A673 (cell line): ENCODE data around the gene IL1RN. TPM values are rescaled to one million over a fixed set of nuclear protein-coding genes. Genes with fewer than 3 reads are reported as not detected.

Experiments used
- BruUV-seq: library from RNA; stranded (reverse); fragments of 400-500 nt; replicated peaks from 2 replicates; lab custom pipeline; 2021; lab: Mats Ljungman, UMichigan
- CTCF ChIA-PET: fragments of 300-600 bp; sonication (Branson Sonifier 250); formaldehyde crosslinking; loops from one replicate; lab custom pipeline; 2022; ENCODE audit warnings: antibody characterized with exemption; lab: Charles Lee
- POLR2A ChIA-PET: fragments of 300-600 bp; sonication (Branson Sonifier 250); formaldehyde crosslinking; loops from one replicate; lab custom pipeline; 2022; ENCODE audit warnings: antibody characterized with exemption; ENCODE audit not compliant: low non-redundant PET; lab: Charles Lee
- DNase-seq: peaks from one replicate; pipeline ENCODE4 v3.0.0-alpha.2; 2015; ENCODE audit warnings: low spot score
- H3K27ac ChIP-seq: fragments of 200-600 bp; sonication (generic); 2 replicates; pipeline ENCODE4 v1.5.1; 2016; ENCODE audit warnings: mixed run types, low read depth, mild to moderate bottlenecking, mixed read lengths, antibody characterized with exemption, low read length; ENCODE audit not compliant: poor library complexity, severe bottlenecking
- H3K27me3 ChIP-seq: fragments of 200-600 bp; sonication (generic); replicated peaks from 2 replicates; pipeline ENCODE4 v1.6.1; 2017; ENCODE audit warnings: mixed run types, low read depth, mild to moderate bottlenecking, mixed read lengths, antibody characterized with exemption, low read length; ENCODE audit not compliant: insufficient read depth, poor library complexity
- H3K36me3 ChIP-seq: fragments of 200-600 bp; sonication (generic); 2 replicates; pipeline ENCODE4 v1.6.1; 2016; ENCODE audit warnings: mixed run types, mild to moderate bottlenecking, mixed read lengths, antibody characterized with exemption, low read length; ENCODE audit not compliant: insufficient read depth, poor library complexity, severe bottlenecking
- H3K4me1 ChIP-seq: fragments of 200-600 bp; sonication (generic); 2 replicates; pipeline ENCODE4 v1.6.1; 2017; ENCODE audit warnings: mixed run types, mild to moderate bottlenecking, mixed read lengths, antibody characterized with exemption, low read length; ENCODE audit not compliant: insufficient read depth, poor library complexity, severe bottlenecking
- H3K4me3 ChIP-seq: fragments of 200-600 bp; sonication (generic); 2 replicates; pipeline ENCODE4 v1.5.1; 2016; ENCODE audit warnings: low read depth, mixed run types, mild to moderate bottlenecking, mixed read lengths, low read length; ENCODE audit not compliant: poor library complexity, severe bottlenecking
- H3K9me3 ChIP-seq: fragments of 200-600 bp; sonication (generic); 2 replicates; pipeline ENCODE4 v1.6.1; 2016; ENCODE audit warnings: mixed run types, low read depth, mild to moderate bottlenecking, mixed read lengths, antibody characterized with exemption, low read length; ENCODE audit not compliant: poor library complexity, severe bottlenecking
- EZH2 ChIP-seq: fragments of 200-600 bp; sonication (generic); IDR thresholded peaks from 2 replicates; pipeline ENCODE4 v1.6.1; 2017; ENCODE audit warnings: borderline replicate concordance, low read depth, mild to moderate bottlenecking, mixed read lengths, antibody characterized with exemption, low read length; ENCODE audit not compliant: poor library complexity, severe bottlenecking
- intact Hi-C: fragments of 100-400 bp; cut with micrococcal nuclease; formaldehyde crosslinking; loops from one replicate; pipeline ENCODE4 v1.10.0; 2022; ENCODE audit not compliant: unreplicated experiment
- total RNA-seq: library from RNA; stranded (reverse); gene quantifications from 2 replicates; pipeline ENCODE4 v1.2.3, GENCODE V29; 2021
- TF ChIP-seq, protein P1 (sequence below): fragments of 300-800, 200-600 bp; sonication (generic); conservative IDR thresholded peaks from 2 replicates; pipeline ENCODE4 v1.5.1; 2017; ENCODE audit warnings: low read depth, mild to moderate bottlenecking, antibody characterized with exemption, low read length, moderate library complexity, mixed read lengths

IL1RN gene
- total RNA-seq, 1 experiment from 2014 or later = not detected

DNA sequence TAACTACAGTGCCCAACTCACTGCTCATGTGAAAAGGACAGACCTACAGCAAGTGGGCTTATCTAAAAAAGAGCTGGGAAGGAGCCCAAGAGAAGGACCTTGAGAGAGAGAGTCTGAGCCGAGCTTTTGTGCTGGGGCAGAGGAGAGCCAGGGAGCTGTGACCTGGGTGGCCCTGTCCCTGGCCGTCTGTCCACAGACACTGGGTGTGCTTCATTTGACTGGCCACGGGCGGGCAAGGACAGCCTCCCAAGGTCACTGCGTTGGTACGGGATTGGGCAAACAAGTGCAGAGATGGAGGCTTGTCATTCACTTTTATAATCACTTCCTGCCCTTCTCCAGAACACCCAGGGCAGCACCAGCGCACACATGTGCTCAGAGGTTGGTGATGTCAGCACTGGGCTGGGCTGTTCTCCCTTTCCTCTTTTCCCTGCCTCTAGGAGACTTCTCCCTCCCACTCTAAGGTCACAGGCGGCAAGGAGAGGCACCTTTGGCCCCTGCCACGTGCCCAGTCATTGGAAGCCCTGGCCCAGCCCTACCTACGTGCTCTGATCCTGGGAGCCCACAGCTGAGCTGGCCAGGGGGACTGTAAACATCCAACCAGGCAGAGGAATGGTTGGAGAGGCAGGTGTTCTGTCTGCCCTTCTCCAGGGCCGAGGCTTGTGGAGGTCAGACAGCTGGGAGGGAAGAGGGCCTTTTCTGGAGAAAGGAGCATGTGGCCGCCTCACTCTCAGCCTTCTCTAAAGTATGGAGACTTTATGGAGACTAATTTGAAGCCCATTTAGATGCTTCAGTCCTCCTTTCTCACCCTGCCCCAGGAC lies 39.9 kb downstream of the IL1RN start:
- intact Hi-C loops = no loop called here
- ChIA-PET CTCF (no interaction called here), POLR2A (no interaction called here)
- H3K9me3 ChIP-seq = no peaks in the 10 kb centered on the region
- no TSS peak for BruUV-seq
- no peak overlapping the region for H3K4me3 ChIP-seq
- no peaks in the 10 kb centered on the region for H3K36me3 ChIP-seq
- H3K27ac ChIP-seq = no peak overlapping the region
- H3K27me3 ChIP-seq = no peaks in the 10 kb centered on the region
- no peaks in the 10 kb centered on the region for H3K4me1 ChIP-seq
- no peak for DNase-seq
- TF ChIP-seq, protein P1, sequence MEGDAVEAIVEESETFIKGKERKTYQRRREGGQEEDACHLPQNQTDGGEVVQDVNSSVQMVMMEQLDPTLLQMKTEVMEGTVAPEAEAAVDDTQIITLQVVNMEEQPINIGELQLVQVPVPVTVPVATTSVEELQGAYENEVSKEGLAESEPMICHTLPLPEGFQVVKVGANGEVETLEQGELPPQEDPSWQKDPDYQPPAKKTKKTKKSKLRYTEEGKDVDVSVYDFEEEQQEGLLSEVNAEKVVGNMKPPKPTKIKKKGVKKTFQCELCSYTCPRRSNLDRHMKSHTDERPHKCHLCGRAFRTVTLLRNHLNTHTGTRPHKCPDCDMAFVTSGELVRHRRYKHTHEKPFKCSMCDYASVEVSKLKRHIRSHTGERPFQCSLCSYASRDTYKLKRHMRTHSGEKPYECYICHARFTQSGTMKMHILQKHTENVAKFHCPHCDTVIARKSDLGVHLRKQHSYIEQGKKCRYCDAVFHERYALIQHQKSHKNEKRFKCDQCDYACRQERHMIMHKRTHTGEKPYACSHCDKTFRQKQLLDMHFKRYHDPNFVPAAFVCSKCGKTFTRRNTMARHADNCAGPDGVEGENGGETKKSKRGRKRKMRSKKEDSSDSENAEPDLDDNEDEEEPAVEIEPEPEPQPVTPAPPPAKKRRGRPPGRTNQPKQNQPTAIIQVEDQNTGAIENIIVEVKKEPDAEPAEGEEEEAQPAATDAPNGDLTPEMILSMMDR = no peak

DNA sequence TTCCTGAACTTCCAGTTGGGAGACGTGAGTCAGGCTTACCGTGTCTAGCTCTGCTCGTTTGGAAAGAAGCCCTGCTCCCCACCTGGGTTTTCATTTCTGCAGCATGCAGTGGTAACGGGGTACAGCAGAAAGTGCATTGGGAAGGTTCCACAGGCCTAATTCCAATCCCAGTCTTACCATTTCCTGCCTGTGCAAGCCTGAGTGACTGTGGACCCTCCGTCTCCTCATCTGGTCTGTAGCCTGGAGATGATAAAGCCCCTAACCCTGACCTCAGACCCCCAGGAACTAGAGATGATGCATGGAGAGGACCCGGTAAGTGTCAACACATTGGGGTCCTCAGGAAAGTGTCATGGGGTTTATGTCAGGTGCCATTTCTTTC lies 40.6 kb downstream of the IL1RN start:
- no peak for DNase-seq
- intact Hi-C loops = no loop called here
- H3K27me3 ChIP-seq = no peaks in the 10 kb centered on the region
- TF ChIP-seq EZH2 = no peak
- TF ChIP-seq, protein P1 = no peak
- no TSS peak for BruUV-seq
- no peak overlapping the region for H3K4me3 ChIP-seq
- POLR2A ChIA-PET = no interaction called here
- no peaks in the 10 kb centered on the region for H3K4me1 ChIP-seq
- no peak overlapping the region for H3K27ac ChIP-seq
- CTCF ChIA-PET = interaction anchor here (0.7 kb wide), 1 partner anchor 31 kb away, joined by 3 read pairs; no protein-coding TSS in a partner anchor
- no peaks in the 10 kb centered on the region for H3K9me3 ChIP-seq
- no peaks in the 10 kb centered on the region for H3K36me3 ChIP-seq

DNA sequence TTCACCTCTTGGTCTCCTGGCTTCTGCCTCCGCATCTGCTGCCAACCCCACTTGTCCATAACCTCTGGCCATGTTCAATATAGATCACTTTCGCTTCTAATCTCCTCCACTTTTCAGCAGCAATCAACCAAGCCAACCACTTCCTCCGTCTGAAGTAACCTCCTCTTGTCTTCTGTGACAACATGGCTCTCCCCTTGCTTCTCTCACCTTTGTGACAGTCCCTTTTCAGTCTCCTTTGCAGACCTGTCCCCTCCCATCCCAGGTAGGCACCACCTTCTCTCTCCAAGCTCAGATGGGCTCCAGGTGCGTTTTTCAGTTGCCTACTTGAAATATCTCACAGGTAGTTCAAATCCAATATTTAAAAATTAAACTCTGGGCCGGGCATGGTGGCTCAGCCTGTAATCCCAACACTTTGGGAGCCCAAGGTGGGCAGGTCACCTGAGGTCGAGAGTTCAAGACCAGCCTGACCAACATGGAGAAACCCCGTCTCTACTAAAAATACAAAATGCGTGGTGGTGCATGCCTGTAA lies 41.7 kb downstream of the IL1RN start:
- no peak for TF ChIP-seq EZH2
- TF ChIP-seq, protein P1 = no peak
- POLR2A ChIA-PET = no interaction called here
- Histone ChIP-seq H3K9me3 (no peaks in the 10 kb centered on the region), H3K36me3 (no peaks in the 10 kb centered on the region), H3K27ac (no peak overlapping the region), H3K4me3 (no peak overlapping the region), H3K27me3 (no peaks in the 10 kb centered on the region), H3K4me1 (no peaks in the 10 kb centered on the region)
- no TSS peak for BruUV-seq
- no peak for DNase-seq
- intact Hi-C loops = no loop called here
- CTCF ChIA-PET = no interaction called here
